Kidney tubule cell (primary cell): ENCODE results near the gene TAOK1.

Experiments used
- DNase-seq: peaks from one replicate; pipeline ENCODE4 v3.0.0-alpha.2; 2018; ENCODE audit warnings: low spot score

TAOK1 gene

GRCh38 chr17:29571883-29572681, 181.9 kb downstream of the TAOK1 start:
- DNase-seq, result no peak

GRCh38 chr17:29572691-29573557, 182.8 kb downstream of the TAOK1 start:
- DNase-seq, result peak; percentile 45

GRCh38 chr17:29573558-29573869, 183.4 kb downstream of the TAOK1 start:
- no peak for DNase-seq

- DNase-seq, result no peak
These were observed 183.9 kb downstream of the TAOK1 start for GRCh38 chr17:29573871-29574731.

GRCh38 chr17:29574732-29575510, 184.8 kb downstream of the TAOK1 start:
- peak; percentile 40 for DNase-seq

GRCh38 chr17:29575511-29576213, 185.5 kb downstream of the TAOK1 start:
- no peak for DNase-seq

- DNase-seq, result no peak
These were observed 186.2 kb downstream of the TAOK1 start for GRCh38 chr17:29576214-29577000.

GRCh38 chr17:29577001-29577370, 186.8 kb downstream of the TAOK1 start:
- no peak for DNase-seq

GRCh38 chr17:29577385-29578211, 187.4 kb downstream of the TAOK1 start:
- DNase-seq, result no peak

- DNase-seq, result no peak
These were observed 188.7 kb downstream of the TAOK1 start for GRCh38 chr17:29578626-29579485.

GRCh38 chr17:29579866-29580771, 190.0 kb downstream of the TAOK1 start:
- peak; percentile 87 for DNase-seq

- no peak for DNase-seq
These were observed 191.6 kb downstream of the TAOK1 start for GRCh38 chr17:29581583-29582253.

- no peak for DNase-seq
These were observed 192.1 kb downstream of the TAOK1 start for GRCh38 chr17:29582254-29582765.

- no peak for DNase-seq
These were observed 192.6 kb downstream of the TAOK1 start for GRCh38 chr17:29582772-29583171.

- DNase-seq, result no peak
These were observed 193.4 kb downstream of the TAOK1 start for GRCh38 chr17:29583324-29584248.
